Transverse colon (tissue), 3 donors: ENCODE data around the gene RSRC1.

ENCODE experiments used
- CTCF ChIP-seq, 5 experiments: fragments of 200-600 bp in 3 of 5; fragments of 450-650 bp in 2 of 5; sonication (generic) in 3 of 5; IDR thresholded peaks; 1 replicate in 2 of 5; 2 replicates in 3 of 5; pipeline ENCODE4 v1.5.1; 2016 to 2017; ENCODE audit warnings: antibody characterized with exemption in 5 of 5, inconsistent platforms in 3 of 5, mild to moderate bottlenecking in 2 of 5, moderate library complexity in 1 of 5
- EP300 ChIP-seq: sonication (generic); formaldehyde crosslinking; IDR thresholded peaks from one replicate; pipeline ENCODE4 v1.6.1; 2017; ENCODE audit warnings: antibody characterized with exemption, low read depth
- POLR2A ChIP-seq: fragments of 450-650 bp; IDR thresholded peaks from one replicate; pipeline ENCODE4 v1.6.1; 2016; ENCODE audit warnings: antibody characterized with exemption, mild to moderate bottlenecking, moderate library complexity

- no peak for TF ChIP-seq CTCF (IDR thresholded peaks at IDR 0.05)
- no peak for TF ChIP-seq POLR2A
- no peak for TF ChIP-seq EP300
Measured at GRCh38 chr3:158264894-158265293, 155.0 kb downstream of the RSRC1 start.
